Trophoblast cell (in vitro differentiated cells and primary cell): Measurements from ENCODE around the gene ZNF18.

ENCODE experiments used
- DNase-seq, 2 donors: peaks; one replicate each; pipeline ENCODE4 v3.0.0-alpha.2; 2016
- H2AFZ ChIP-seq: 2 replicates; pipeline ENCODE4 v1.6.1; 2013; ENCODE audit warnings: low read length, moderate library complexity, mild to moderate bottlenecking; ENCODE audit not compliant: insufficient read depth, poor library complexity
- H2AK5ac ChIP-seq: 2 replicates; pipeline ENCODE4 v1.6.1; 2013; ENCODE audit warnings: mild to moderate bottlenecking, low read length
- H2BK120ac ChIP-seq: 2 replicates; pipeline ENCODE4 v1.6.1; 2013; ENCODE audit warnings: low read length, mild to moderate bottlenecking, moderate library complexity; ENCODE audit not compliant: insufficient read depth, poor library complexity
- H2BK12ac ChIP-seq: 2 replicates; pipeline ENCODE4 v1.6.1; 2013; ENCODE audit warnings: mild to moderate bottlenecking, low read length, moderate library complexity
- H2BK5ac ChIP-seq: 2 replicates; pipeline ENCODE4 v1.6.1; 2013; ENCODE audit warnings: low read length, low read depth, moderate library complexity, mild to moderate bottlenecking; ENCODE audit not compliant: poor library complexity
- H3K14ac ChIP-seq: 2 replicates; pipeline ENCODE4 v1.6.1; 2013; ENCODE audit warnings: mild to moderate bottlenecking, low read length
- H3K18ac ChIP-seq: 2 replicates; pipeline ENCODE4 v1.6.1; 2013; ENCODE audit warnings: mild to moderate bottlenecking, low read length
- H3K23ac ChIP-seq: 2 replicates; pipeline ENCODE4 v1.6.1; 2013; ENCODE audit warnings: low read length
- H3K27ac ChIP-seq: 2 replicates; pipeline ENCODE4 v1.5.1; 2013; ENCODE audit warnings: low read depth, mild to moderate bottlenecking, inconsistent platforms, low read length, moderate library complexity
- H3K27me3 ChIP-seq: 2 replicates; pipeline ENCODE4 v1.6.1; 2013; ENCODE audit warnings: inconsistent platforms, mild to moderate bottlenecking, low read length, moderate library complexity; ENCODE audit not compliant: insufficient read depth
- H3K36me3 ChIP-seq, 2 experiments: 1 replicate in 1 of 2; 2 replicates in 1 of 2; pipeline ENCODE4 v1.6.1; 2013; ENCODE audit warnings: low read length in 2 of 2, mild to moderate bottlenecking in 2 of 2, moderate library complexity in 1 of 2; ENCODE audit not compliant: insufficient read depth in 2 of 2, control insufficient read depth in 1 of 2
- H3K4ac ChIP-seq: 2 replicates; pipeline ENCODE4 v1.6.1; 2013; ENCODE audit warnings: low read depth, mild to moderate bottlenecking, low read length, moderate library complexity
- H3K4me1 ChIP-seq, 2 experiments: 1 replicate in 1 of 2; 2 replicates in 1 of 2; pipeline ENCODE4 v1.6.1; 2013; ENCODE audit warnings: low read length in 2 of 2, mild to moderate bottlenecking in 2 of 2, moderate library complexity in 1 of 2; ENCODE audit not compliant: insufficient read depth in 2 of 2, control insufficient read depth in 1 of 2
- H3K4me2 ChIP-seq: 2 replicates; pipeline ENCODE4 v1.6.1; 2013; ENCODE audit warnings: inconsistent platforms, mild to moderate bottlenecking, low read length, moderate library complexity
- H3K4me3 ChIP-seq: 2 replicates; pipeline ENCODE4 v1.5.1; 2013; ENCODE audit warnings: mild to moderate bottlenecking, low read depth, low read length, inconsistent platforms
- H3K79me1 ChIP-seq: one replicate; pipeline ENCODE4 v1.6.1; 2013; ENCODE audit warnings: low read length
- H3K79me2 ChIP-seq: 2 replicates; pipeline ENCODE4 v1.6.1; 2013; ENCODE audit warnings: low read length, mild to moderate bottlenecking; ENCODE audit not compliant: control insufficient read depth, insufficient read depth, poor library complexity
- H3K9ac ChIP-seq: 2 replicates; pipeline ENCODE4 v1.6.1; 2013; ENCODE audit warnings: mild to moderate bottlenecking, low read length
- H3K9me3 ChIP-seq: 2 replicates; pipeline ENCODE4 v1.6.1; 2013; ENCODE audit warnings: low read depth, mild to moderate bottlenecking, control low read depth, inconsistent platforms, low read length; ENCODE audit not compliant: insufficient read depth
- H4K12ac ChIP-seq: 2 replicates; pipeline ENCODE4 v1.6.1; 2013; ENCODE audit warnings: low read depth, mild to moderate bottlenecking, low read length, moderate library complexity
- H4K8ac ChIP-seq: 2 replicates; pipeline ENCODE4 v1.6.1; 2013; ENCODE audit warnings: low read depth, mild to moderate bottlenecking, low read length, moderate library complexity
- H4K91ac ChIP-seq: one replicate; pipeline ENCODE4 v1.6.1; 2013; ENCODE audit warnings: low read depth, mild to moderate bottlenecking, low read length, moderate library complexity
- WGBS: extraction: QIAGEN DNeasy Blood & Tissue Kit; methylation state at CpG from one replicate; pipeline ENCODE4 v1.1.7; 2013; ENCODE audit warnings: missing lambda C conversion rate; ENCODE audit not compliant: insufficient read length, insufficient coverage; ENCODE audit errors: extremely low coverage; 5-methylcytosine and 5-hydroxymethylcytosine counted together

ZNF18 gene

GRCh38 chr17:12040478-12040877 is 43.2 kb upstream of the ZNF18 start:
- H3K4ac ChIP-seq = no peak overlapping the region
- no peak overlapping the region for H3K18ac ChIP-seq
- no peak overlapping the region for H4K12ac ChIP-seq
- no peaks in the 10 kb centered on the region for H3K79me2 ChIP-seq
- H4K8ac ChIP-seq = no peak overlapping the region
- no peaks in the 10 kb centered on the region for H3K79me1 ChIP-seq
- H3K9ac ChIP-seq = no peak overlapping the region
- no peak overlapping the region for H3K4me3 ChIP-seq
- no peak overlapping the region for H2AFZ ChIP-seq
- H3K9me3 ChIP-seq = no peaks in the 10 kb centered on the region
- H3K27me3 ChIP-seq = no peaks in the 10 kb centered on the region
- no peak overlapping the region for H2BK12ac ChIP-seq
- WGBS = no CpG with 5 or more reads among the region's 3 CpGs
- no peak overlapping the region for H3K4me2 ChIP-seq
- no peak overlapping the region for H2BK5ac ChIP-seq
- no peaks in the 10 kb centered on the region for H3K4me1 ChIP-seq
- H3K27ac ChIP-seq = no peak overlapping the region
- no peak overlapping the region for H4K91ac ChIP-seq
- no peak overlapping the region for H3K23ac ChIP-seq
- no peak overlapping the region for H3K14ac ChIP-seq
- H2AK5ac ChIP-seq = no peak overlapping the region
- H2BK120ac ChIP-seq = no peak overlapping the region
- no peaks in the 10 kb centered on the region for H3K36me3 ChIP-seq
- DNase-seq = no peak

GRCh38 chr17:12037970-12038369 is 40.7 kb upstream of the ZNF18 start:
- no peak overlapping the region for H2BK5ac ChIP-seq
- no peak overlapping the region for H4K12ac ChIP-seq
- H3K27me3 ChIP-seq = no peaks in the 10 kb centered on the region
- no peak overlapping the region for H3K4me3 ChIP-seq
- H3K4me2 ChIP-seq = no peak overlapping the region
- no peak overlapping the region for H3K4ac ChIP-seq
- H3K23ac ChIP-seq = no peak overlapping the region
- no peak overlapping the region for H3K14ac ChIP-seq
- no peak overlapping the region for H2AK5ac ChIP-seq
- H2BK12ac ChIP-seq = no peak overlapping the region
- DNase-seq = no peak
- H2AFZ ChIP-seq = no peak overlapping the region
- H4K91ac ChIP-seq = no peak overlapping the region
- no peaks in the 10 kb centered on the region for H3K4me1 ChIP-seq
- no peak overlapping the region for H3K27ac ChIP-seq
- H2BK120ac ChIP-seq = no peak overlapping the region
- H3K79me1 ChIP-seq = no peaks in the 10 kb centered on the region
- WGBS = no CpG with 5 or more reads among the region's 2 CpGs
- no peak overlapping the region for H3K9ac ChIP-seq
- no peaks in the 10 kb centered on the region for H3K9me3 ChIP-seq
- no peak overlapping the region for H4K8ac ChIP-seq
- no peaks in the 10 kb centered on the region for H3K79me2 ChIP-seq
- no peak overlapping the region for H3K18ac ChIP-seq
- H3K36me3 ChIP-seq = peaks cover 0 to 3% of the 10 kb centered on the region in 2 experiments

GRCh38 chr17:12035673-12036072 is 38.4 kb upstream of the ZNF18 start:
- WGBS = no CpG with 5 or more reads among the region's 1 CpG
- Histone ChIP-seq H3K9me3 (no peaks in the 10 kb centered on the region), H3K27ac (no peak overlapping the region), H2BK5ac (no peak overlapping the region), H3K4me1 (no peaks in the 10 kb centered on the region), H4K12ac (no peak overlapping the region), H2BK12ac (no peak overlapping the region), H3K36me3 (peaks cover 0 to 3% of the 10 kb centered on the region in 2 experiments), H3K23ac (no peak overlapping the region), H3K79me2 (peaks cover 3% of the 10 kb centered on the region), H2AK5ac (no peak overlapping the region), H3K4ac (no peak overlapping the region), H3K9ac (no peak overlapping the region), H4K91ac (no peak overlapping the region), H4K8ac (no peak overlapping the region), H3K79me1 (no peaks in the 10 kb centered on the region), H3K14ac (no peak overlapping the region), H3K4me2 (no peak overlapping the region), H2AFZ (no peak overlapping the region), H3K4me3 (no peak overlapping the region), H3K18ac (no peak overlapping the region), H3K27me3 (no peaks in the 10 kb centered on the region), H2BK120ac (no peak overlapping the region)
- DNase-seq = no peak

- Histone ChIP-seq H3K23ac (no peak overlapping the region), H2BK5ac (no peak overlapping the region), H3K9me3 (no peaks in the 10 kb centered on the region), H2AK5ac (no peak overlapping the region), H4K8ac (no peak overlapping the region), H4K91ac (no peak overlapping the region), H3K79me1 (no peaks in the 10 kb centered on the region), H3K9ac (no peak overlapping the region), H3K14ac (no peak overlapping the region), H3K4me1 (no peaks in the 10 kb centered on the region), H3K27ac (no peak overlapping the region), H3K27me3 (no peaks in the 10 kb centered on the region), H3K79me2 (peaks cover 3% of the 10 kb centered on the region), H3K4ac (no peak overlapping the region), H3K18ac (no peak overlapping the region), H4K12ac (no peak overlapping the region), H2BK12ac (no peak overlapping the region), H3K4me3 (no peak overlapping the region), H2BK120ac (no peak overlapping the region), H3K4me2 (no peak overlapping the region), H3K36me3 (peaks cover 0 to 3% of the 10 kb centered on the region in 2 experiments), H2AFZ (no peak overlapping the region)
- no peak for DNase-seq
- no CpG with 5 or more reads among the region's 4 CpGs for WGBS
Observed at GRCh38 chr17:12034538-12034937, 37.3 kb upstream of the ZNF18 start.
